HCT116 (cell line): ENCODE measurements around the gene EIF4EBP3. TPM values are rescaled to one million over a fixed set of nuclear protein-coding genes. Genes with fewer than 3 reads are reported as not detected.

Experiments used
- ATAC-seq: fragments of 200-7000 bp; cut with Tn5 transposase; 2 replicates; pipeline ENCODE4 v1.9.1; 2020; ENCODE audit warnings: mild to moderate bottlenecking, moderate library complexity
- BruUV-seq: library from RNA; stranded (reverse); fragments of 400-500 nt; replicated peaks from 2 replicates; lab custom pipeline; 2021; lab: Mats Ljungman, UMichigan
- CTCF ChIA-PET: fragments of 300-600 bp; sonication (Branson Sonifier 250); formaldehyde crosslinking; loops from one replicate; lab custom pipeline; 2021; ENCODE audit warnings: antibody characterized with exemption; lab: Charles Lee
- POLR2A ChIA-PET: fragments of 300-600, 350-600 bp; sonication (Branson Sonifier 250); formaldehyde crosslinking; loops from one replicate; lab custom pipeline; 2021; ENCODE audit warnings: antibody characterized with exemption; lab: Charles Lee
- RAD21 ChIA-PET, 2 experiments: fragments of 300-600 bp; sonication (Branson Sonifier 250); formaldehyde crosslinking; loops; one replicate each; lab custom pipeline; 2023; ENCODE audit warnings: low total read pairs in 2 of 2; ENCODE audit not compliant: uncharacterized antibody in 2 of 2, unreplicated experiment in 2 of 2, low non-redundant PET in 1 of 2; lab: Charles Lee
- DNase-seq: peaks from one replicate; pipeline ENCODE4 v3.0.0-alpha.2; 2010; ENCODE audit warnings: low read depth, low spot score
- H2AFZ ChIP-seq: fragments of 200-600 bp; shearing (Covaris generic), sonication (generic); 2 replicates; pipeline ENCODE4 v1.6.1; 2017; ENCODE audit warnings: low read depth, mixed run types, mixed read lengths, antibody characterized with exemption, low read length; ENCODE audit not compliant: poor library complexity, severe bottlenecking
- H3K27ac ChIP-seq: 2 replicates; pipeline ENCODE4 v1.5.1; 2012; ENCODE audit warnings: low read depth, low read length
- H3K27me3 ChIP-seq: fragments of 200-600 bp; sonication (generic); 2 replicates; pipeline ENCODE4 v1.6.1; 2016; ENCODE audit warnings: mixed run types, low read length, mixed read lengths; ENCODE audit not compliant: insufficient read depth
- H3K36me3 ChIP-seq, 2 experiments: fragments of 200-500 bp in 1 of 2; fragments of 200-600 bp in 1 of 2; sonication (Bioruptor generic) in 1 of 2; sonication (generic) in 1 of 2; 2 replicates each; pipeline versions ENCODE4 v1.5.1 to v1.6.1; 2014 to 2016; ENCODE audit warnings: low read length in 2 of 2, inconsistent platforms in 1 of 2, mixed read lengths in 1 of 2, mixed run types in 1 of 2; ENCODE audit not compliant: insufficient read depth in 2 of 2, control insufficient read depth in 1 of 2
- H3K4me1 ChIP-seq, 2 experiments: fragments of 200-600 bp in 1 of 2; sonication (generic) in 1 of 2; 2 replicates each; pipeline versions ENCODE4 v1.5.1 to v1.6.1; 2012 to 2017; ENCODE audit warnings: low read length in 2 of 2, inconsistent platforms in 1 of 2, mild to moderate bottlenecking in 1 of 2, mixed read lengths in 1 of 2, mixed run types in 1 of 2, moderate library complexity in 1 of 2; ENCODE audit not compliant: insufficient read depth in 2 of 2, control insufficient read depth in 1 of 2
- H3K4me2 ChIP-seq: fragments of 200-600 bp; sonication (generic); 2 replicates; pipeline ENCODE4 v1.6.1; 2017; ENCODE audit warnings: mixed run types, low read length, mixed read lengths
- H3K4me3 ChIP-seq, 2 experiments: fragments of 200-600 bp in 1 of 2; sonication (generic) in 1 of 2; replicated peaks in 1 of 2; 2 replicates each; pipeline ENCODE4 v1.5.1; 2011 to 2016; ENCODE audit warnings: low read length in 2 of 2, control low read depth in 1 of 2, low read depth in 1 of 2, mild to moderate bottlenecking in 1 of 2, mixed read lengths in 1 of 2, mixed run types in 1 of 2
- H3K79me2 ChIP-seq: fragments of 200-600 bp; sonication (generic); 2 replicates; pipeline ENCODE4 v1.6.1; 2017; ENCODE audit warnings: mild to moderate bottlenecking, mixed run types, low read length, moderate library complexity, mixed read lengths; ENCODE audit not compliant: insufficient read depth
- H3K9ac ChIP-seq: fragments of 200-600 bp; sonication (generic); 2 replicates; pipeline ENCODE4 v1.6.1; 2016; ENCODE audit warnings: low read length, mixed read lengths
- H3K9me2 ChIP-seq: fragments of 200-600 bp; sonication (generic), shearing (Covaris generic); 2 replicates; pipeline ENCODE4 v1.6.1; 2017; ENCODE audit warnings: mixed run types, mild to moderate bottlenecking, moderate library complexity; ENCODE audit not compliant: insufficient read depth
- H3K9me3 ChIP-seq, 2 experiments: fragments of 200-500 bp in 1 of 2; fragments of 200-600 bp in 1 of 2; sonication (Bioruptor generic) in 1 of 2; sonication (generic) in 1 of 2; 2 replicates each; pipeline ENCODE4 v1.6.1; 2014 to 2017; ENCODE audit warnings: low read length in 2 of 2, mixed read lengths in 2 of 2, inconsistent platforms in 1 of 2, low read depth in 1 of 2, mild to moderate bottlenecking in 1 of 2, mixed run types in 1 of 2, moderate library complexity in 1 of 2; ENCODE audit not compliant: control insufficient read depth in 1 of 2, insufficient read depth in 1 of 2
- H4K20me1 ChIP-seq: fragments of 200-600 bp; sonication (generic), shearing (Covaris generic); 2 replicates; pipeline ENCODE4 v1.6.1; 2017; ENCODE audit warnings: mixed run types, mild to moderate bottlenecking, moderate library complexity; ENCODE audit not compliant: insufficient read depth
- CBX3 ChIP-seq: IDR thresholded peaks from 2 replicates; pipeline ENCODE4 v1.6.1; 2012; ENCODE audit warnings: low read depth
- CTCF ChIP-seq, 3 experiments: fragments of 200-600 bp in 1 of 3; sonication (generic) in 1 of 3; IDR thresholded peaks in 2 of 3; conservative IDR thresholded peaks in 1 of 3; 2 replicates each; pipeline ENCODE4 v1.5.1; 2012 to 2017; ENCODE audit warnings: low read depth in 2 of 3, low read length in 2 of 3, antibody characterized with exemption in 1 of 3, borderline replicate concordance in 1 of 3, control low read depth in 1 of 3, mild to moderate bottlenecking in 1 of 3, mixed read lengths in 1 of 3, mixed run types in 1 of 3, moderate library complexity in 1 of 3; ENCODE audit not compliant: insufficient read depth in 1 of 3
- EGR1 ChIP-seq: IDR thresholded peaks from 2 replicates; pipeline ENCODE4 v1.6.1; 2012; ENCODE audit warnings: low read depth
- EZH2 ChIP-seq: fragments of 200-600 bp; sonication (generic); IDR thresholded peaks from 2 replicates; pipeline ENCODE4 v1.6.1; 2017; ENCODE audit warnings: antibody characterized with exemption, mixed run types
- EZH2phosphoT487 ChIP-seq: fragments of 200-600 bp; IDR thresholded peaks from 2 replicates; pipeline ENCODE4 v1.6.1; 2018; ENCODE audit warnings: antibody characterized with exemption, borderline replicate concordance
- FOSL1 ChIP-seq: IDR thresholded peaks from 2 replicates; pipeline ENCODE4 v1.6.1; 2012; ENCODE audit warnings: low read depth
- JUND ChIP-seq: IDR thresholded peaks from 2 replicates; pipeline ENCODE4 v1.6.1; 2012
- MAX ChIP-seq: IDR thresholded peaks from 2 replicates; pipeline ENCODE4 v1.6.1; 2012
- POLR2A ChIP-seq: IDR thresholded peaks from 2 replicates; pipeline ENCODE4 v1.7.0; 2011; ENCODE audit warnings: borderline replicate concordance; ENCODE audit not compliant: insufficient read depth, insufficient read length; ENCODE audit errors: extremely low read depth
- POLR2AphosphoS5 ChIP-seq: IDR thresholded peaks from 2 replicates; pipeline ENCODE4 v1.6.1; 2011; ENCODE audit warnings: mild to moderate bottlenecking, low read depth, low read length, moderate library complexity
- RAD21 ChIP-seq: IDR thresholded peaks from 2 replicates; pipeline ENCODE4 v1.6.1; 2012; ENCODE audit warnings: low read depth, mild to moderate bottlenecking
- REST ChIP-seq: IDR thresholded peaks from 2 replicates; pipeline ENCODE4 v1.6.1; 2012; ENCODE audit warnings: low read depth
- SIN3A ChIP-seq: IDR thresholded peaks from 2 replicates; pipeline ENCODE4 v1.6.1; 2012; ENCODE audit warnings: low read depth
- SP1 ChIP-seq: IDR thresholded peaks from 2 replicates; pipeline ENCODE4 v1.6.1; 2012; ENCODE audit warnings: low read depth
- SRF ChIP-seq: IDR thresholded peaks from 2 replicates; pipeline ENCODE4 v1.6.1; 2012; ENCODE audit warnings: low read depth
- TCF7L2 ChIP-seq: IDR thresholded peaks from 2 replicates; pipeline ENCODE4 v1.7.0; 2011; ENCODE audit warnings: borderline replicate concordance, inconsistent platforms; ENCODE audit not compliant: insufficient read depth, insufficient read length; ENCODE audit errors: extremely low read depth
- YY1 ChIP-seq: IDR thresholded peaks from 2 replicates; pipeline ENCODE4 v1.6.1; 2011; ENCODE audit warnings: low read length, low read depth, moderate library complexity, mild to moderate bottlenecking; ENCODE audit not compliant: insufficient replicate concordance; ENCODE audit errors: extremely low read depth
- ZFX ChIP-seq: fragments of 450-650 bp; IDR thresholded peaks from 2 replicates; pipeline ENCODE4 v1.6.1; 2017
- ZNF274 ChIP-seq: fragments of 200-500 bp; sonication (Bioruptor generic); IDR thresholded peaks from 2 replicates; pipeline ENCODE4 v1.6.1; 2014; ENCODE audit warnings: mild to moderate bottlenecking, low read depth, low read length, inconsistent platforms
- intact Hi-C: fragments of 100-400 bp; cut with micrococcal nuclease; formaldehyde crosslinking; loops from 2 replicates; pipeline ENCODE4 v1.10.0; 2022
- total RNA-seq: library from RNA; stranded (reverse); gene quantifications from one replicate; pipeline ENCODE4 v1.2.1, GENCODE V29; 2021; ENCODE audit not compliant: unreplicated experiment

Gene EIF4EBP3
- total RNA-seq, 1 experiment from 2014 or later, result 6.0 TPM

GRCh38 chr5:140497897-140498296 lies 49.6 kb upstream of the EIF4EBP3 start:
- BruUV-seq, result no TSS peak
- Histone ChIP-seq H3K9me2 (no peaks in the 10 kb centered on the region), H3K4me3 (no peak overlapping the region), H3K27ac (no peak overlapping the region), H3K79me2 (peaks cover 17% of the 10 kb centered on the region), H3K4me1 (no peaks in the 10 kb centered on the region), H3K9ac (no peak overlapping the region), H3K4me2 (no peak overlapping the region), H3K9me3 (no peaks in the 10 kb centered on the region), H3K36me3 (peaks cover 4 to 6% of the 10 kb centered on the region in 2 experiments; a peak in 3 of 4 replicates), H3K27me3 (no peaks in the 10 kb centered on the region), H4K20me1 (no peaks in the 10 kb centered on the region), H2AFZ (no peak overlapping the region)
- DNase-seq (no peak), ATAC-seq (no peak)
- no peak for TF ChIP-seq CTCF (IDR thresholded peaks at IDR 0.05 in 2 of 3, conservative IDR thresholded peaks at IDR 0.05 in 1 of 3; ENCODE audit: borderline replicate concordance in 1 of 3, insufficient read depth in 1 of 3, low read depth in 2 of 3, low read length in 2 of 3)
- TF ChIP-seq ZFX, result no peak
- no peak for TF ChIP-seq SRF
- TF ChIP-seq JUND, result no peak
- no peak for TF ChIP-seq POLR2AphosphoS5
- no peak for TF ChIP-seq POLR2A
- no peak for TF ChIP-seq ZNF274
- no peak for TF ChIP-seq FOSL1
- no peak for TF ChIP-seq EGR1
- no peak for TF ChIP-seq REST
- TF ChIP-seq EZH2phosphoT487, result no peak
- no peak for TF ChIP-seq RAD21
- TF ChIP-seq SP1, result no peak
- no peak for TF ChIP-seq MAX
- TF ChIP-seq EZH2, result no peak
- TF ChIP-seq TCF7L2, result no peak
- TF ChIP-seq CBX3, result no peak
- TF ChIP-seq YY1, result no peak
- no peak for TF ChIP-seq SIN3A
- POLR2A ChIA-PET, result no interaction called here
- RAD21 ChIA-PET, result no interaction called here
- CTCF ChIA-PET, result interaction anchor here (0.7 kb wide), 1 partner anchor 14 kb away, joined by 3 read pairs; no protein-coding TSS in a partner anchor
- intact Hi-C loops, result no loop called here
